Measurements from ENCODE around the gene MGAT5. TPM values are rescaled to one million over a fixed set of nuclear protein-coding genes. Genes with fewer than 3 reads are reported as not detected.
A peak's percentile ranks its signal among the peaks of the same experiment; 100 is the strongest.

Gene MGAT5
- total and polyA plus RNA-seq, 4 experiments from 2014 or later: 4.4 to 81.3 (median 48.0) TPM

- H3K27ac Mint-ChIP-seq: peak overlapping the region in 3 of 7 donors; percentile 18 to 77 (median 29)
- DNase-seq: no peak
- Histone ChIP-seq H3K4me1 (ENCODE audit: insufficient read depth, low read length) (no peaks in the 10 kb centered on the region), H3K27ac (ENCODE audit: low read depth, low read length) (no peak overlapping the region), H3K27me3 (ENCODE audit: insufficient read depth, low read length) (no peaks in the 10 kb centered on the region), H3K9me3 (ENCODE audit: control insufficient read depth in 1 of 2, low read length in 2 of 2) (no peaks in the 10 kb centered on the region), H3K36me3 (ENCODE audit: insufficient read depth, low read length) (peaks cover 56% of the 10 kb centered on the region), H3K4me3 (ENCODE audit: low read length in 2 of 2) (no peak overlapping the region)
- H3K9me3 Mint-ChIP-seq: no peaks in the 10 kb centered on the region
- no peaks in the 10 kb centered on the region for H3K27me3 Mint-ChIP-seq
- H3K36me3 Mint-ChIP-seq: peaks cover 54 to 69% of the 10 kb centered on the region in 2 donors
- no peak overlapping the region for H3K4me3 Mint-ChIP-seq
- peaks cover 0 to 3% (median 0%) of the 10 kb centered on the region in 4 donors for H3K4me1 Mint-ChIP-seq
- intact Hi-C loops (cut with micrococcal nuclease): no loop called here
- ChIA-PET CTCF (ENCODE audit: partially characterized antibody) (interaction anchor here (3.8 kb wide), 1 partner anchor 8 kb away, joined by 28 read pairs; no protein-coding TSS in a partner anchor), POLR2A (ENCODE audit: partially characterized antibody) (no interaction called here)
Observed at GRCh38 chr2:134443814-134444480, 190.1 kb downstream of the MGAT5 start.

GRCh38 chr2:134445116-134445515, 191.2 kb downstream of the MGAT5 start:
- peaks cover 0 to 3% (median 1%) of the 10 kb centered on the region in 4 donors for H3K4me1 Mint-ChIP-seq
- Histone ChIP-seq H3K27me3 (ENCODE audit: insufficient read depth, low read length) (no peaks in the 10 kb centered on the region), H3K4me3 (ENCODE audit: low read length in 2 of 2) (no peak overlapping the region), H3K4me1 (ENCODE audit: insufficient read depth, low read length) (no peaks in the 10 kb centered on the region), H3K27ac (ENCODE audit: low read depth, low read length) (no peak overlapping the region), H3K36me3 (ENCODE audit: insufficient read depth, low read length) (peaks cover 54% of the 10 kb centered on the region), H3K9me3 (ENCODE audit: control insufficient read depth in 1 of 2, low read length in 2 of 2) (no peaks in the 10 kb centered on the region)
- POLR2A ChIA-PET (ENCODE audit: partially characterized antibody): no interaction called here
- peaks cover 53 to 70% of the 10 kb centered on the region in 2 donors for H3K36me3 Mint-ChIP-seq
- no peaks in the 10 kb centered on the region for H3K27me3 Mint-ChIP-seq
- H3K27ac Mint-ChIP-seq: peak overlapping the region in 1 of 7 donors; percentile 53
- no peak overlapping the region for H3K4me3 Mint-ChIP-seq
- no peaks in the 10 kb centered on the region for H3K9me3 Mint-ChIP-seq
- DNase-seq: no peak
- intact Hi-C loops (cut with micrococcal nuclease): no loop called here
- CTCF ChIA-PET (ENCODE audit: partially characterized antibody): no interaction called here

GRCh38 chr2:134445985-134446382, 192.1 kb downstream of the MGAT5 start:
- POLR2A ChIA-PET (ENCODE audit: partially characterized antibody): no interaction called here
- Mint-ChIP-seq H3K4me1 (peaks cover 0 to 7% (median 0%) of the 10 kb centered on the region in 4 donors), H3K4me3 (no peak overlapping the region), H3K27ac (peak overlapping the region in 1 of 7 donors; percentile 35), H3K9me3 (no peaks in the 10 kb centered on the region), H3K36me3 (peaks cover 50 to 73% of the 10 kb centered on the region in 2 donors), H3K27me3 (no peaks in the 10 kb centered on the region)
- Histone ChIP-seq H3K27ac (ENCODE audit: low read depth, low read length) (no peak overlapping the region), H3K36me3 (ENCODE audit: insufficient read depth, low read length) (peaks cover 54% of the 10 kb centered on the region), H3K4me3 (ENCODE audit: low read length in 2 of 2) (no peak overlapping the region), H3K4me1 (ENCODE audit: insufficient read depth, low read length) (no peaks in the 10 kb centered on the region), H3K27me3 (ENCODE audit: insufficient read depth, low read length) (no peaks in the 10 kb centered on the region), H3K9me3 (ENCODE audit: control insufficient read depth in 1 of 2, low read length in 2 of 2) (no peaks in the 10 kb centered on the region)
- no peak for DNase-seq
- CTCF ChIA-PET (ENCODE audit: partially characterized antibody): interaction anchor here (1.1 to 1.6 kb wide), 3 partner anchors 326 to 445 kb away, joined by 3 to 5 read pairs (median 3); no protein-coding TSS in a partner anchor
- intact Hi-C loops (cut with micrococcal nuclease): no loop called here

GRCh38 chr2:134446383-134447017, 192.6 kb downstream of the MGAT5 start:
- H3K4me3 Mint-ChIP-seq: no peak overlapping the region
- intact Hi-C loops (cut with micrococcal nuclease): no loop called here

DNA sequence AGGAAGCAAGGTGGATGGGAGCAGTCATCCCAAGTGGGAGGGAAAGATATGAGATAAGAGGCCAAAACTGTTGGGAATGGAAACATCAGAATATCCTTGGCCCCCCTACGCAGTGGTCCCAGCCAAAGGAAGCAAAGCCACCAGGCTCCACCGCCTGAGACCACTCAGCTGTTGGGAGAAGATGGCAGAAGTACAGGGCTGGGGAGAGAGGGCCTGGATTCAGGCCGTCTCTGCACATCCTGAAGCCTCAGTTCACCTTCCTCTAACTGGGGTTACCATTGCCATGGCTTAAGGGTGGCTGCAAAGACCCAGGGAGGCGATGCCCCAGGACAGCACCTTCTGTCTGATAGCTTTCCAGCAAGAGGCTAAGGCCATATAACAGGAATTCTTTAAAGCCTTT, 193.8 kb downstream of the MGAT5 start:
- no peaks in the 10 kb centered on the region for H3K4me1 ChIP-seq (ENCODE audit: insufficient read depth, low read length)
- no peak overlapping the region for H3K4me3 ChIP-seq (ENCODE audit: low read length in 2 of 2)
- no peak for DNase-seq
- ChIA-PET CTCF (ENCODE audit: partially characterized antibody) (interaction anchor here (1.4 to 1.6 kb wide), 2 partner anchors 13 to 320 kb away, joined by 4 read pairs; no protein-coding TSS in a partner anchor), POLR2A (ENCODE audit: partially characterized antibody) (no interaction called here)
- peak overlapping the region in 1 of 7 donors; percentile 38 for H3K27ac Mint-ChIP-seq
- peaks cover 42% of the 10 kb centered on the region for H3K36me3 ChIP-seq (ENCODE audit: insufficient read depth, low read length)
- no peak overlapping the region for H3K4me3 Mint-ChIP-seq
- H3K4me1 Mint-ChIP-seq: peaks cover 0 to 15% (median 0%) of the 10 kb centered on the region in 4 donors
- H3K27me3 ChIP-seq (ENCODE audit: insufficient read depth, low read length): no peaks in the 10 kb centered on the region
- intact Hi-C loops (cut with micrococcal nuclease): no loop called here
- no peaks in the 10 kb centered on the region for H3K27me3 Mint-ChIP-seq
- no peaks in the 10 kb centered on the region for H3K9me3 Mint-ChIP-seq
- no peaks in the 10 kb centered on the region for H3K9me3 ChIP-seq (ENCODE audit: control insufficient read depth in 1 of 2, low read length in 2 of 2)
- H3K36me3 Mint-ChIP-seq: peaks cover 45 to 68% of the 10 kb centered on the region in 2 donors
- no peak overlapping the region for H3K27ac ChIP-seq (ENCODE audit: low read depth, low read length)

More at GRCh38 chr2:134446383-134447017, 192.6 kb downstream of the MGAT5 start:
- CTCF ChIA-PET (ENCODE audit: partially characterized antibody): interaction anchor here (1.1 to 1.6 kb wide), 4 partner anchors 12 to 445 kb away, joined by 3 to 5 read pairs (median 4); no protein-coding TSS in a partner anchor
- Histone ChIP-seq H3K4me1 (ENCODE audit: insufficient read depth, low read length) (no peaks in the 10 kb centered on the region), H3K27ac (ENCODE audit: low read depth, low read length) (no peak overlapping the region), H3K4me3 (ENCODE audit: low read length in 2 of 2) (no peak overlapping the region), H3K9me3 (ENCODE audit: control insufficient read depth in 1 of 2, low read length in 2 of 2) (no peaks in the 10 kb centered on the region), H3K27me3 (ENCODE audit: insufficient read depth, low read length) (no peaks in the 10 kb centered on the region), H3K36me3 (ENCODE audit: insufficient read depth, low read length) (peaks cover 54% of the 10 kb centered on the region)
- H3K9me3 Mint-ChIP-seq: no peaks in the 10 kb centered on the region
- DNase-seq: no peak
- H3K27ac Mint-ChIP-seq: peak overlapping the region in 4 of 7 donors; percentile 42 to 92 (median 64)
- no peaks in the 10 kb centered on the region for H3K27me3 Mint-ChIP-seq
- peaks cover 0 to 10% (median 0%) of the 10 kb centered on the region in 4 donors for H3K4me1 Mint-ChIP-seq
- peaks cover 51 to 72% of the 10 kb centered on the region in 2 donors for H3K36me3 Mint-ChIP-seq
- POLR2A ChIA-PET (ENCODE audit: partially characterized antibody): no interaction called here

- Histone ChIP-seq H3K27me3 (ENCODE audit: insufficient read depth, low read length) (no peaks in the 10 kb centered on the region), H3K27ac (ENCODE audit: low read depth, low read length) (no peak overlapping the region), H3K4me3 (ENCODE audit: low read length in 2 of 2) (no peak overlapping the region), H3K4me1 (ENCODE audit: insufficient read depth, low read length) (no peaks in the 10 kb centered on the region), H3K36me3 (ENCODE audit: insufficient read depth, low read length) (peaks cover 36% of the 10 kb centered on the region), H3K9me3 (ENCODE audit: control insufficient read depth in 1 of 2, low read length in 2 of 2) (no peaks in the 10 kb centered on the region)
- DNase-seq: no peak
- peaks cover 0 to 15% (median 0%) of the 10 kb centered on the region in 4 donors for H3K4me1 Mint-ChIP-seq
- H3K9me3 Mint-ChIP-seq: no peaks in the 10 kb centered on the region
- no peak overlapping the region for H3K4me3 Mint-ChIP-seq
- H3K27ac Mint-ChIP-seq: peak overlapping the region in 2 of 7 donors; percentile 42 to 68
- peaks cover 41 to 62% of the 10 kb centered on the region in 2 donors for H3K36me3 Mint-ChIP-seq
- intact Hi-C loops (cut with micrococcal nuclease): no loop called here
- ChIA-PET POLR2A (ENCODE audit: partially characterized antibody) (no interaction called here), CTCF (ENCODE audit: partially characterized antibody) (interaction anchor here (1.3 to 1.6 kb wide), 2 partner anchors 321 to 330 kb away, joined by 3 to 4 read pairs; no protein-coding TSS in a partner anchor)
- no peaks in the 10 kb centered on the region for H3K27me3 Mint-ChIP-seq
Observed at GRCh38 chr2:134448650-134449049, 194.8 kb downstream of the MGAT5 start.

DNA sequence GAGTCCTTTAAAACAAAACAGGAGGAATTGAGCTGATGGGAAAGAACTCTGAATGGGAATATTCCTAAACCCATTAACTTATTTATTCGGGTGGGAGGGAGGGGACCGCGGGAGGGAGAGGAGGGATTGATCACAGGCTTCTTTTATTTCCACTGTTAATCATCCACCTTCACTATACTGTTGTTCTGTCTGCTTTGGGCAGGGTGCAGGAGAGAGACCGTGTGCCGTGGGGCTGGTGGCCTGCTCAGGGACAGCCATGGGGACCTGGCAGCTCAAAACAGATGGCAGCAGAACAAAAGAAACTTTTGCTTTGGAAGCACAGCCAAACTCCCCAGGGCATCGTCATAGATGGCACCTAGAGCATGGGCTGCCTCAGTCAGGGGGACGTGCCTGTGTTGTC, 195.3 kb downstream of the MGAT5 start:
- ChIA-PET CTCF (ENCODE audit: partially characterized antibody) (interaction anchor here (1.3 to 5.6 kb wide), 3 partner anchors 7 to 331 kb away, joined by 3 to 28 read pairs (median 4); no protein-coding TSS in a partner anchor), POLR2A (ENCODE audit: partially characterized antibody) (no interaction called here)
- no peak for DNase-seq
- Histone ChIP-seq H3K4me1 (ENCODE audit: insufficient read depth, low read length) (no peaks in the 10 kb centered on the region), H3K27me3 (ENCODE audit: insufficient read depth, low read length) (no peaks in the 10 kb centered on the region), H3K36me3 (ENCODE audit: insufficient read depth, low read length) (peaks cover 32% of the 10 kb centered on the region), H3K9me3 (ENCODE audit: control insufficient read depth in 1 of 2, low read length in 2 of 2) (no peaks in the 10 kb centered on the region), H3K27ac (ENCODE audit: low read depth, low read length) (no peak overlapping the region), H3K4me3 (ENCODE audit: low read length in 2 of 2) (no peak overlapping the region)
- H3K9me3 Mint-ChIP-seq: no peaks in the 10 kb centered on the region
- peak overlapping the region in 2 of 7 donors; percentile 46 to 53 for H3K27ac Mint-ChIP-seq
- intact Hi-C loops (cut with micrococcal nuclease): no loop called here
- H3K4me1 Mint-ChIP-seq: peaks cover 0 to 15% (median 0%) of the 10 kb centered on the region in 4 donors
- peaks cover 42 to 63% of the 10 kb centered on the region in 2 donors for H3K36me3 Mint-ChIP-seq
- no peak overlapping the region for H3K4me3 Mint-ChIP-seq
- H3K27me3 Mint-ChIP-seq: no peaks in the 10 kb centered on the region
